ENCODE data around the gene RGPD3.
"Not testable (repeated sequence)": the region's sequence is repeated elsewhere in the genome, so short reads cannot be mapped to it uniquely, and the experiment has no call there.

- TF ChIP-seq, protein P1, sequence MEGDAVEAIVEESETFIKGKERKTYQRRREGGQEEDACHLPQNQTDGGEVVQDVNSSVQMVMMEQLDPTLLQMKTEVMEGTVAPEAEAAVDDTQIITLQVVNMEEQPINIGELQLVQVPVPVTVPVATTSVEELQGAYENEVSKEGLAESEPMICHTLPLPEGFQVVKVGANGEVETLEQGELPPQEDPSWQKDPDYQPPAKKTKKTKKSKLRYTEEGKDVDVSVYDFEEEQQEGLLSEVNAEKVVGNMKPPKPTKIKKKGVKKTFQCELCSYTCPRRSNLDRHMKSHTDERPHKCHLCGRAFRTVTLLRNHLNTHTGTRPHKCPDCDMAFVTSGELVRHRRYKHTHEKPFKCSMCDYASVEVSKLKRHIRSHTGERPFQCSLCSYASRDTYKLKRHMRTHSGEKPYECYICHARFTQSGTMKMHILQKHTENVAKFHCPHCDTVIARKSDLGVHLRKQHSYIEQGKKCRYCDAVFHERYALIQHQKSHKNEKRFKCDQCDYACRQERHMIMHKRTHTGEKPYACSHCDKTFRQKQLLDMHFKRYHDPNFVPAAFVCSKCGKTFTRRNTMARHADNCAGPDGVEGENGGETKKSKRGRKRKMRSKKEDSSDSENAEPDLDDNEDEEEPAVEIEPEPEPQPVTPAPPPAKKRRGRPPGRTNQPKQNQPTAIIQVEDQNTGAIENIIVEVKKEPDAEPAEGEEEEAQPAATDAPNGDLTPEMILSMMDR (IDR thresholded peaks at IDR 0.05): not testable (repeated sequence)
- TF ChIP-seq ESRRA (CRISPR knock-in tag; IDR thresholded peaks at IDR 0.05; ENCODE audit: borderline replicate concordance); ATF1 (CRISPR knock-in tag; IDR thresholded peaks at IDR 0.05); HMGXB4 (CRISPR knock-in tag; IDR thresholded peaks at IDR 0.05); RELA (CRISPR knock-in tag; IDR thresholded peaks at IDR 0.05; ENCODE audit: borderline replicate concordance); HMGA2 (CRISPR knock-in tag; IDR thresholded peaks at IDR 0.05); FOXJ3 (CRISPR knock-in tag; IDR thresholded peaks at IDR 0.05; ENCODE audit: borderline replicate concordance); IRF1 (CRISPR knock-in tag; IDR thresholded peaks at IDR 0.05): not testable (repeated sequence)
- TF ChIP-seq, protein P2, sequence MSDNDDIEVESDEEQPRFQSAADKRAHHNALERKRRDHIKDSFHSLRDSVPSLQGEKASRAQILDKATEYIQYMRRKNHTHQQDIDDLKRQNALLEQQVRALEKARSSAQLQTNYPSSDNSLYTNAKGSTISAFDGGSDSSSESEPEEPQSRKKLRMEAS (CRISPR knock-in tag; IDR thresholded peaks at IDR 0.05): not testable (repeated sequence)
Measured at GRCh38 chr2:106502351-106502750, 34.1 kb upstream of the RGPD3 start.
